ENCODE measurements around the gene CASZ1. TPM values are rescaled to one million over a fixed set of nuclear protein-coding genes. Genes with fewer than 3 reads are reported as not detected.

CASZ1 gene
- total RNA-seq, 1 donor, result under 0.01 TPM

GRCh38 chr1:10787286-10787685 is 9.2 kb downstream of the CASZ1 start:
- no peak for TF ChIP-seq CTCF (IDR thresholded peaks at IDR 0.05; ENCODE audit: insufficient read depth, low read depth, low read length)
- no peak for DNase-seq (ENCODE audit: low read depth)

GRCh38 chr1:10785728-10786638 is 10.5 kb downstream of the CASZ1 start:
- no peak overlapping the region for H3K4me3 ChIP-seq (ENCODE audit: low read depth, low read length)
- no peak for DNase-seq (ENCODE audit: low read depth)
- TF ChIP-seq CTCF (IDR thresholded peaks at IDR 0.05; ENCODE audit: insufficient read depth, low read depth, low read length), result no peak

More at GRCh38 chr1:10787286-10787685, 9.2 kb downstream of the CASZ1 start:
- no peak overlapping the region for H3K4me3 ChIP-seq (ENCODE audit: low read depth, low read length)

GRCh38 chr1:10784998-10785727 is 11.3 kb downstream of the CASZ1 start:
- no peak overlapping the region for H3K4me3 ChIP-seq (ENCODE audit: low read depth, low read length)
- peak; percentile 8 for DNase-seq (ENCODE audit: low read depth)
- no peak for TF ChIP-seq CTCF (IDR thresholded peaks at IDR 0.05; ENCODE audit: insufficient read depth, low read depth, low read length)

GRCh38 chr1:10782491-10783244 is 13.8 kb downstream of the CASZ1 start:
- TF ChIP-seq CTCF (IDR thresholded peaks at IDR 0.05; ENCODE audit: insufficient read depth, low read depth, low read length), result no peak
- H3K4me3 ChIP-seq (ENCODE audit: low read depth, low read length), result no peak overlapping the region
- no peak for DNase-seq (ENCODE audit: low read depth)

- no peak for DNase-seq (ENCODE audit: low read depth)
- H3K4me3 ChIP-seq (ENCODE audit: low read depth, low read length), result no peak overlapping the region
- no peak for TF ChIP-seq CTCF (IDR thresholded peaks at IDR 0.05; ENCODE audit: insufficient read depth, low read depth, low read length)
Observed at GRCh38 chr1:10781137-10781536, 15.3 kb downstream of the CASZ1 start.

- DNase-seq (ENCODE audit: low read depth), result no peak
- no peak for TF ChIP-seq CTCF (IDR thresholded peaks at IDR 0.05; ENCODE audit: insufficient read depth, low read depth, low read length)
- H3K4me3 ChIP-seq (ENCODE audit: low read depth, low read length), result no peak overlapping the region
Observed at GRCh38 chr1:10779841-10780240, 16.6 kb downstream of the CASZ1 start.

Measured in fibroblast of villous mesenchyme (primary cell).